Measurements from ENCODE around the gene CRX.
"Not testable (repeated sequence)": the region's sequence is repeated elsewhere in the genome, so short reads cannot be mapped to it uniquely, and the experiment has no call there.

Gene CRX

GRCh38 chr19:47801270-47801669 lies 20.5 kb upstream of the CRX start:
- no peaks in the 10 kb centered on the region for H3K79me2 ChIP-seq (ENCODE audit: low read length)
- H3K9me3 ChIP-seq (replicated peaks; ENCODE audit: insufficient read depth, low read length), result no peaks in the 10 kb centered on the region
- H3K9me2 ChIP-seq (replicated peaks; ENCODE audit: insufficient read depth, low read length), result no peaks in the 10 kb centered on the region
- H3K4me3 ChIP-seq (ENCODE audit: low read length), result no peak overlapping the region
- peaks cover 46% of the 10 kb centered on the region for H3K27me3 ChIP-seq (replicated peaks; ENCODE audit: insufficient read depth, low read length)
- H3K36me3 ChIP-seq (replicated peaks; ENCODE audit: insufficient read depth, low read length), result no peaks in the 10 kb centered on the region
- no peak overlapping the region for H2AFZ ChIP-seq (ENCODE audit: low read length)
- no peaks in the 10 kb centered on the region for H4K20me1 ChIP-seq (ENCODE audit: insufficient read depth, low read length)
- no peak for DNase-seq
- no peak for TF ChIP-seq EZH2phosphoT487 (IDR thresholded peaks at IDR 0.05; ENCODE audit: low read length)
- H3K4me1 ChIP-seq (ENCODE audit: low read length), result no peaks in the 10 kb centered on the region
- no peak overlapping the region for H3K4me2 ChIP-seq (ENCODE audit: low read depth, low read length)
- no peaks in the 10 kb centered on the region for H3F3A ChIP-seq (ENCODE audit: insufficient read depth, low read length)
- H3K9ac ChIP-seq (ENCODE audit: low read length), result no peak overlapping the region
- no peak overlapping the region for H3K27ac ChIP-seq (ENCODE audit: low read length)

- H4K20me1 ChIP-seq (ENCODE audit: insufficient read depth, low read length), result no peaks in the 10 kb centered on the region
- no peaks in the 10 kb centered on the region for H3K9me3 ChIP-seq (replicated peaks; ENCODE audit: insufficient read depth, low read length)
- no peaks in the 10 kb centered on the region for H3K79me2 ChIP-seq (ENCODE audit: low read length)
- DNase-seq, result no peak
- no peak overlapping the region for H2AFZ ChIP-seq (ENCODE audit: low read length)
- peaks cover 47% of the 10 kb centered on the region for H3K27me3 ChIP-seq (replicated peaks; ENCODE audit: insufficient read depth, low read length)
- no peaks in the 10 kb centered on the region for H3K36me3 ChIP-seq (replicated peaks; ENCODE audit: insufficient read depth, low read length)
- no peaks in the 10 kb centered on the region for H3K4me1 ChIP-seq (ENCODE audit: low read length)
- H3K9ac ChIP-seq (ENCODE audit: low read length), result no peak overlapping the region
- no peak overlapping the region for H3K27ac ChIP-seq (ENCODE audit: low read length)
- H3F3A ChIP-seq (ENCODE audit: insufficient read depth, low read length), result no peaks in the 10 kb centered on the region
- H3K4me2 ChIP-seq (ENCODE audit: low read depth, low read length), result no peak overlapping the region
- no peak overlapping the region for H3K4me3 ChIP-seq (ENCODE audit: low read length)
- TF ChIP-seq EZH2 (optimal IDR thresholded peaks at IDR 0.05; ENCODE audit: low read depth, low read length) (no peak), EZH2phosphoT487 (IDR thresholded peaks at IDR 0.05; ENCODE audit: low read length) (no peak), CTCF (IDR thresholded peaks at IDR 0.05; ENCODE audit: low read length) (no peak)
- H3K9me2 ChIP-seq (replicated peaks; ENCODE audit: insufficient read depth, low read length), result no peaks in the 10 kb centered on the region
Observed at GRCh38 chr19:47802521-47803043, 19.2 kb upstream of the CRX start.

- not testable (repeated sequence) for H3K4me1 ChIP-seq (ENCODE audit: low read length); DNase-seq; H3K4me2 ChIP-seq (ENCODE audit: low read depth, low read length)
Observed at GRCh38 chr19:47803148-47803547, 18.6 kb upstream of the CRX start.

GRCh38 chr19:47803671-47804070 lies 18.1 kb upstream of the CRX start:
- not testable (repeated sequence) for H3K9me2 ChIP-seq (replicated peaks; ENCODE audit: insufficient read depth, low read length); H3K27ac ChIP-seq (ENCODE audit: low read length); H2AFZ ChIP-seq (ENCODE audit: low read length); H4K20me1 ChIP-seq (ENCODE audit: insufficient read depth, low read length); H3K9me3 ChIP-seq (replicated peaks; ENCODE audit: insufficient read depth, low read length); H3K36me3 ChIP-seq (replicated peaks; ENCODE audit: insufficient read depth, low read length); H3K79me2 ChIP-seq (ENCODE audit: low read length); H3K9ac ChIP-seq (ENCODE audit: low read length); H3K4me3 ChIP-seq (ENCODE audit: low read length); H3K4me2 ChIP-seq (ENCODE audit: low read depth, low read length); DNase-seq; H3K4me1 ChIP-seq (ENCODE audit: low read length); H3F3A ChIP-seq (ENCODE audit: insufficient read depth, low read length)
- peaks cover 43% of the 10 kb centered on the region for H3K27me3 ChIP-seq (replicated peaks; ENCODE audit: insufficient read depth, low read length)

More at GRCh38 chr19:47803148-47803547, 18.6 kb upstream of the CRX start:
- not testable (repeated sequence) for H3K27ac ChIP-seq (ENCODE audit: low read length); H3K36me3 ChIP-seq (replicated peaks; ENCODE audit: insufficient read depth, low read length); H3F3A ChIP-seq (ENCODE audit: insufficient read depth, low read length); H3K79me2 ChIP-seq (ENCODE audit: low read length); H3K9me3 ChIP-seq (replicated peaks; ENCODE audit: insufficient read depth, low read length); H3K4me3 ChIP-seq (ENCODE audit: low read length); H3K9ac ChIP-seq (ENCODE audit: low read length); H2AFZ ChIP-seq (ENCODE audit: low read length); H4K20me1 ChIP-seq (ENCODE audit: insufficient read depth, low read length); H3K9me2 ChIP-seq (replicated peaks; ENCODE audit: insufficient read depth, low read length)
- H3K27me3 ChIP-seq (replicated peaks; ENCODE audit: insufficient read depth, low read length), result peaks cover 46% of the 10 kb centered on the region

- not testable (repeated sequence) for H4K20me1 ChIP-seq (ENCODE audit: insufficient read depth, low read length); H3K36me3 ChIP-seq (replicated peaks; ENCODE audit: insufficient read depth, low read length); H3K4me2 ChIP-seq (ENCODE audit: low read depth, low read length); H3K27ac ChIP-seq (ENCODE audit: low read length); H2AFZ ChIP-seq (ENCODE audit: low read length); H3K4me1 ChIP-seq (ENCODE audit: low read length); H3K4me3 ChIP-seq (ENCODE audit: low read length); DNase-seq; H3K9me2 ChIP-seq (replicated peaks; ENCODE audit: insufficient read depth, low read length); H3K9me3 ChIP-seq (replicated peaks; ENCODE audit: insufficient read depth, low read length); H3K9ac ChIP-seq (ENCODE audit: low read length); H3K79me2 ChIP-seq (ENCODE audit: low read length); H3F3A ChIP-seq (ENCODE audit: insufficient read depth, low read length)
- peaks cover 43% of the 10 kb centered on the region for H3K27me3 ChIP-seq (replicated peaks; ENCODE audit: insufficient read depth, low read length)
Observed at GRCh38 chr19:47804451-47804850, 17.3 kb upstream of the CRX start, which contains the start of gene TPRX1. TPRX1 (minus strand) TSS chr19:47804551; CDS start chr19:47804539, 12 bp downstream.
